Breast epithelium (tissue), 3 donors: ENCODE results near the gene KANK3.

Experiments used
- POLR2A ChIP-seq: fragments of 450-650 bp; IDR thresholded peaks from one replicate; pipeline ENCODE4 v1.6.1; 2016; ENCODE audit warnings: antibody characterized with exemption, mild to moderate bottlenecking, moderate library complexity
- POLR2AphosphoS5 ChIP-seq, 3 donors: sonication (generic); formaldehyde crosslinking; IDR thresholded peaks; one replicate each; pipeline ENCODE4 v1.6.1; 2017; ENCODE audit warnings: antibody characterized with exemption in 3 of 3
- TF ChIP-seq, protein P1 (sequence below), 3 donors: fragments of 450-650 bp; IDR thresholded peaks; one replicate each; pipeline ENCODE4 v1.5.1; 2016 to 2017; ENCODE audit warnings: antibody characterized with exemption in 3 of 3, mild to moderate bottlenecking in 3 of 3, moderate library complexity in 3 of 3

- no peak for TF ChIP-seq POLR2AphosphoS5 (IDR thresholded peaks at IDR 0.05)
- TF ChIP-seq, protein P1, sequence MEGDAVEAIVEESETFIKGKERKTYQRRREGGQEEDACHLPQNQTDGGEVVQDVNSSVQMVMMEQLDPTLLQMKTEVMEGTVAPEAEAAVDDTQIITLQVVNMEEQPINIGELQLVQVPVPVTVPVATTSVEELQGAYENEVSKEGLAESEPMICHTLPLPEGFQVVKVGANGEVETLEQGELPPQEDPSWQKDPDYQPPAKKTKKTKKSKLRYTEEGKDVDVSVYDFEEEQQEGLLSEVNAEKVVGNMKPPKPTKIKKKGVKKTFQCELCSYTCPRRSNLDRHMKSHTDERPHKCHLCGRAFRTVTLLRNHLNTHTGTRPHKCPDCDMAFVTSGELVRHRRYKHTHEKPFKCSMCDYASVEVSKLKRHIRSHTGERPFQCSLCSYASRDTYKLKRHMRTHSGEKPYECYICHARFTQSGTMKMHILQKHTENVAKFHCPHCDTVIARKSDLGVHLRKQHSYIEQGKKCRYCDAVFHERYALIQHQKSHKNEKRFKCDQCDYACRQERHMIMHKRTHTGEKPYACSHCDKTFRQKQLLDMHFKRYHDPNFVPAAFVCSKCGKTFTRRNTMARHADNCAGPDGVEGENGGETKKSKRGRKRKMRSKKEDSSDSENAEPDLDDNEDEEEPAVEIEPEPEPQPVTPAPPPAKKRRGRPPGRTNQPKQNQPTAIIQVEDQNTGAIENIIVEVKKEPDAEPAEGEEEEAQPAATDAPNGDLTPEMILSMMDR (IDR thresholded peaks at IDR 0.05) = no peak
- TF ChIP-seq POLR2A = no peak
Measured at GRCh38 chr19:8333767-8334457, 9.2 kb downstream of the KANK3 start.
